OCI-LY1 (cell line): ENCODE data around the gene OR2V2.

Experiments
- H2AFZ ChIP-seq: fragments of 200-600 bp; sonication (generic), shearing (Covaris generic); 2 replicates; pipeline ENCODE4 v1.6.0; 2014; ENCODE audit warnings: antibody characterized with exemption, mild to moderate bottlenecking, low read length
- H3F3A ChIP-seq: fragments of 200-600 bp; sonication (generic), shearing (Covaris generic); 2 replicates; pipeline ENCODE4 v1.6.0; 2014; ENCODE audit warnings: mild to moderate bottlenecking, antibody characterized with exemption, low read length, moderate library complexity; ENCODE audit not compliant: insufficient read depth
- H3K27ac ChIP-seq: fragments of 200-600 bp; sonication (generic); 2 replicates; pipeline ENCODE4 v1.5.1; 2014; ENCODE audit warnings: low read length, mixed run types, mild to moderate bottlenecking, low read depth; ENCODE audit not compliant: poor library complexity, severe bottlenecking
- H3K27me3 ChIP-seq: fragments of 200-600 bp; sonication (generic); 2 replicates; pipeline ENCODE4 v1.6.0; 2014; ENCODE audit warnings: antibody characterized with exemption, mild to moderate bottlenecking, low read length, moderate library complexity; ENCODE audit not compliant: insufficient read depth
- H3K36me3 ChIP-seq: fragments of 200-600 bp; sonication (generic); 2 replicates; pipeline ENCODE4 v1.6.1; 2014; ENCODE audit warnings: mild to moderate bottlenecking, antibody characterized with exemption, low read length, moderate library complexity, mixed read lengths; ENCODE audit not compliant: insufficient read depth
- H3K4me1 ChIP-seq: fragments of 200-600 bp; sonication (generic); 2 replicates; pipeline ENCODE4 v1.5.1; 2014; ENCODE audit warnings: mild to moderate bottlenecking, low read length, moderate library complexity; ENCODE audit not compliant: insufficient read depth, severe bottlenecking
- H3K4me2 ChIP-seq: fragments of 200-600 bp; sonication (generic), shearing (Covaris generic); 2 replicates; pipeline ENCODE4 v1.6.1; 2014; ENCODE audit warnings: low read length
- H3K4me3 ChIP-seq: fragments of 200-600 bp; sonication (generic); 2 replicates; pipeline ENCODE4 v1.5.1; 2014; ENCODE audit warnings: low read length, low read depth, mild to moderate bottlenecking, mixed read lengths; ENCODE audit not compliant: poor library complexity, severe bottlenecking
- H3K79me2 ChIP-seq: fragments of 200-600 bp; shearing (Covaris generic); 2 replicates; pipeline ENCODE4 v1.6.1; 2016; ENCODE audit warnings: mixed run types, low read length, mixed read lengths; ENCODE audit not compliant: insufficient read depth
- H3K9ac ChIP-seq: fragments of 200-600 bp; sonication (generic), shearing (Covaris generic); 2 replicates; pipeline ENCODE4 v1.6.1; 2014; ENCODE audit warnings: mild to moderate bottlenecking, low read length, mixed read lengths
- H3K9me2 ChIP-seq: fragments of 200-600 bp; sonication (generic), shearing (Covaris generic); 2 replicates; pipeline ENCODE4 v1.6.1; 2014; ENCODE audit warnings: low read depth, mild to moderate bottlenecking, low read length, mixed read lengths
- H3K9me3 ChIP-seq: fragments of 200-600 bp; shearing (Covaris generic); 2 replicates; pipeline ENCODE4 v1.6.1; 2014; ENCODE audit warnings: low read length, mixed read lengths
- H4K20me1 ChIP-seq: fragments of 200-600 bp; sonication (generic), shearing (Covaris generic); 2 replicates; pipeline ENCODE4 v1.6.0; 2016; ENCODE audit warnings: mild to moderate bottlenecking, low read length; ENCODE audit not compliant: insufficient read depth
- CTCF ChIP-seq: fragments of 200-600 bp; sonication (generic), shearing (Covaris generic); IDR thresholded peaks from 2 replicates; pipeline ENCODE4 v1.5.1; 2017; ENCODE audit warnings: mild to moderate bottlenecking, antibody characterized with exemption, low read length, moderate library complexity, mixed read lengths
- EZH2 ChIP-seq: fragments of 200-600 bp; sonication (generic), shearing (Covaris generic); IDR thresholded peaks from 2 replicates; pipeline ENCODE4 v1.8.0; 2017; ENCODE audit warnings: borderline replicate concordance, mixed run types, mild to moderate bottlenecking, antibody characterized with exemption, low read length, moderate library complexity, mixed read lengths

The OR2V2 gene

GRCh38 chr5:181195249-181195761 lies 47.9 kb downstream of the OR2V2 start:
- TF ChIP-seq EZH2: no peak
- H3K79me2 ChIP-seq: no peaks in the 10 kb centered on the region
- H3K9me3 ChIP-seq: no peaks in the 10 kb centered on the region
- H4K20me1 ChIP-seq: no peaks in the 10 kb centered on the region
- no peak overlapping the region for H3K4me2 ChIP-seq
- H3K4me3 ChIP-seq: no peak overlapping the region
- H3K27ac ChIP-seq: no peak overlapping the region
- peaks cover 9% of the 10 kb centered on the region for H3K4me1 ChIP-seq
- no peak overlapping the region for H3K9ac ChIP-seq
- no peaks in the 10 kb centered on the region for H3F3A ChIP-seq
- H3K27me3 ChIP-seq: peaks cover 7% of the 10 kb centered on the region; the same call in 1 of the 2 replicates
- no peaks in the 10 kb centered on the region for H3K36me3 ChIP-seq
- no peaks in the 10 kb centered on the region for H3K9me2 ChIP-seq
- H2AFZ ChIP-seq: no peak overlapping the region

- Histone ChIP-seq H3K36me3 (no peaks in the 10 kb centered on the region), H3K9me2 (no peaks in the 10 kb centered on the region), H3K27me3 (peaks cover 14% of the 10 kb centered on the region), H3K9me3 (no peaks in the 10 kb centered on the region), H2AFZ (no peak overlapping the region), H3K4me3 (no peak overlapping the region), H3K9ac (no peak overlapping the region), H4K20me1 (no peaks in the 10 kb centered on the region), H3K4me2 (no peak overlapping the region), H3K4me1 (peaks cover 7% of the 10 kb centered on the region), H3K27ac (no peak overlapping the region), H3F3A (no peaks in the 10 kb centered on the region), H3K79me2 (no peaks in the 10 kb centered on the region)
- TF ChIP-seq CTCF: no peak
- TF ChIP-seq EZH2: no peak
These were observed 50.1 kb downstream of the OR2V2 start for GRCh38 chr5:181197326-181197951.

GRCh38 chr5:181198106-181198685 lies 50.8 kb downstream of the OR2V2 start:
- Histone ChIP-seq H3K9me3 (no peaks in the 10 kb centered on the region), H2AFZ (no peak overlapping the region), H3K4me3 (no peak overlapping the region), H3F3A (no peaks in the 10 kb centered on the region), H3K9ac (no peak overlapping the region), H3K36me3 (no peaks in the 10 kb centered on the region), H4K20me1 (no peaks in the 10 kb centered on the region), H3K27ac (no peak overlapping the region), H3K79me2 (no peaks in the 10 kb centered on the region), H3K27me3 (peaks cover 14% of the 10 kb centered on the region), H3K9me2 (no peaks in the 10 kb centered on the region), H3K4me2 (no peak overlapping the region), H3K4me1 (no peaks in the 10 kb centered on the region)
- TF ChIP-seq CTCF (no peak), EZH2 (no peak)
